NOMO-1 (cell line): ENCODE measurements around the gene TPST2.

Source experiments
- DNase-seq, 2 experiments: peaks; one replicate each; lab custom pipeline; 2025; ENCODE audit not compliant: unreplicated experiment in 2 of 2; lab: John Stamatoyannopoulos, UW

The TPST2 gene

DNA sequence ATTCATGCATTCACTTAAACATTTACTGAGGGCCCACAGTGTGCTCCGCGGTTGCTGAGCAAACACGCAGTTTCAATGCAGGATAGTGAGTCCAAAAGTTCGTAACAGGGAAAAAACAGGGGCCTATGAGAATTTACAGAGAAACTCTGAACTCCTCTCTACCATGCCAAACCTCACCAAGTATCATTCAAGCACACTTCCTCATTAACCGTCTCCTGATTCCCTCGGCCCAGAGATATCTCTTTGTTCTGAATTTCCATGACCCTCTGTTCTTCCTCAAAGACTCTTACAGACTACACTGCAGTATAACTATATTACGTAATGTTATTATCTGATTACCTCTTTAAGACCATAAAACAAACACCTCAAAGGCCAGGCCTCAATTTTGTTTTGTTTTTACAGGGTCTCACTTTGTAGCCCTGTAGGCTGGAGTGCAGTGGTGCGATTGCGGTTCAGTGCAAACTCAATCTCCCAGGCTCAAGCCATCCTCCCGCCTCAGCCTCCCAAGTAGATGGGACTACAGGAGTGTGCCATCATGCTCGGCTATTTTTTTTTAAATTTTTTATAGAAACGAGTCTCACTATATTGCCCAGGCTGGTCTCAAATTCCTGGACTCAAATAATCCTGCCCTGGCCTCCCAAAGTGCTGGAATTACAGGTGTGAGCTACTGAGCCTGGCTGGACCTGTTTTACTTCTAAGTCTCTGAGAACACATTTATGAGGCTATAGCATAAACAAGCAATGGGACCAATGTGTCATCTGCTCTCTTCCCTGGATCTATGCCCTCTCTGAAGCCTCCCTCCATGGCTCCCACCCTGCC lies 109.9 kb downstream of the TPST2 start:
- DNase-seq, result peak; percentile 22 to 74

DNA sequence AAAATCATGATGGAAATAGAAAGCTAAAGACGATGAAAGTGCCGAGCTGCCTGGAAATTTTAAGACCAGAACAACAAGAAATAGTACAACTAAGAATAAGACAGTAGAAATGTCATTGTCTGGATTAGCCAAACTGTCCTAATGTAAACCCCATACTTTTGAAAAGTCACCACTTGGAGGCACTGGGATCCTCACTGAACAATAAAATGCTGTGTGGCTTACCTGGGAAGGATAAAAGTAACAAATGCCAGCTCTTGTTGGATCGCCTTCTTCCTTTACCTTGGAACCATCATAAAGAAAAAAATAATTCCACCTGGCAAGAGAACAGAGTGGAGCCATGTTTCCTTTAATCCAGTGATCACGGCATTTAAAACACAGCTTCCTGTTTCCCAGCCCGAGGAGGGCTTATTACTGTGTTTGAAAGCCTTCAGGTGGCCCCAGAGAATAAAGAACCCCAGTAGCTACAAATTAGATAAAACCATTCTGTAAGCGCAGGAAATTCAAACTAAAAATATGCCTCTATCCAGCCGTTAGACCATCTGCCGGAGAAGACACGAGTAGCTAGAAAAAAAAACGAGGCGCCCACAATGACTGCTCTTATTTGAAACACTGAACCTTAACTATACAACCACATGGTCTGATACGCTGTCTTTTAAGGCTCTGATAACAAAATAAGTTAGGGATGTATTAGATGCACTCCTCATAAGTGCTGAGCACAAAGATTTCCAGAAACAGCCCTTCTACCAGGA lies 110.7 kb downstream of the TPST2 start:
- DNase-seq, result peak in 1 of 2 experiments; percentile 32

- no peak for DNase-seq
Observed at GRCh38 chr22:26477341-26477731, 112.6 kb downstream of the TPST2 start.

- peak; percentile 26 to 28 for DNase-seq
Observed at GRCh38 chr22:26476705-26477340, 113.1 kb downstream of the TPST2 start.

- DNase-seq, result peak in 1 of 2 experiments; percentile 21
Observed at GRCh38 chr22:26474682-26475081, 115.2 kb downstream of the TPST2 start.
